HL-60 (cell line): ENCODE results near the gene RGS6.

Experiments
- GABPA ChIP-seq: IDR thresholded peaks from 2 replicates; pipeline ENCODE4 v1.6.1; 2012; ENCODE audit warnings: low read depth
- POLR2AphosphoS5 ChIP-seq: IDR thresholded peaks from 2 replicates; pipeline ENCODE4 v1.6.1; 2012; ENCODE audit warnings: low read depth
- TF ChIP-seq, protein P1 (sequence below): IDR thresholded peaks from one replicate; pipeline ENCODE4 v1.5.1; 2011; ENCODE audit warnings: low read length, control low read depth, inconsistent platforms; ENCODE audit not compliant: insufficient read depth
- TF ChIP-seq, protein P2 (sequence below): IDR thresholded peaks from 2 replicates; pipeline ENCODE4 v1.6.1; 2012; ENCODE audit warnings: low read depth; ENCODE audit not compliant: insufficient replicate concordance

- TF ChIP-seq, protein P1, sequence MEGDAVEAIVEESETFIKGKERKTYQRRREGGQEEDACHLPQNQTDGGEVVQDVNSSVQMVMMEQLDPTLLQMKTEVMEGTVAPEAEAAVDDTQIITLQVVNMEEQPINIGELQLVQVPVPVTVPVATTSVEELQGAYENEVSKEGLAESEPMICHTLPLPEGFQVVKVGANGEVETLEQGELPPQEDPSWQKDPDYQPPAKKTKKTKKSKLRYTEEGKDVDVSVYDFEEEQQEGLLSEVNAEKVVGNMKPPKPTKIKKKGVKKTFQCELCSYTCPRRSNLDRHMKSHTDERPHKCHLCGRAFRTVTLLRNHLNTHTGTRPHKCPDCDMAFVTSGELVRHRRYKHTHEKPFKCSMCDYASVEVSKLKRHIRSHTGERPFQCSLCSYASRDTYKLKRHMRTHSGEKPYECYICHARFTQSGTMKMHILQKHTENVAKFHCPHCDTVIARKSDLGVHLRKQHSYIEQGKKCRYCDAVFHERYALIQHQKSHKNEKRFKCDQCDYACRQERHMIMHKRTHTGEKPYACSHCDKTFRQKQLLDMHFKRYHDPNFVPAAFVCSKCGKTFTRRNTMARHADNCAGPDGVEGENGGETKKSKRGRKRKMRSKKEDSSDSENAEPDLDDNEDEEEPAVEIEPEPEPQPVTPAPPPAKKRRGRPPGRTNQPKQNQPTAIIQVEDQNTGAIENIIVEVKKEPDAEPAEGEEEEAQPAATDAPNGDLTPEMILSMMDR, result no peak
- TF ChIP-seq, protein P2, sequence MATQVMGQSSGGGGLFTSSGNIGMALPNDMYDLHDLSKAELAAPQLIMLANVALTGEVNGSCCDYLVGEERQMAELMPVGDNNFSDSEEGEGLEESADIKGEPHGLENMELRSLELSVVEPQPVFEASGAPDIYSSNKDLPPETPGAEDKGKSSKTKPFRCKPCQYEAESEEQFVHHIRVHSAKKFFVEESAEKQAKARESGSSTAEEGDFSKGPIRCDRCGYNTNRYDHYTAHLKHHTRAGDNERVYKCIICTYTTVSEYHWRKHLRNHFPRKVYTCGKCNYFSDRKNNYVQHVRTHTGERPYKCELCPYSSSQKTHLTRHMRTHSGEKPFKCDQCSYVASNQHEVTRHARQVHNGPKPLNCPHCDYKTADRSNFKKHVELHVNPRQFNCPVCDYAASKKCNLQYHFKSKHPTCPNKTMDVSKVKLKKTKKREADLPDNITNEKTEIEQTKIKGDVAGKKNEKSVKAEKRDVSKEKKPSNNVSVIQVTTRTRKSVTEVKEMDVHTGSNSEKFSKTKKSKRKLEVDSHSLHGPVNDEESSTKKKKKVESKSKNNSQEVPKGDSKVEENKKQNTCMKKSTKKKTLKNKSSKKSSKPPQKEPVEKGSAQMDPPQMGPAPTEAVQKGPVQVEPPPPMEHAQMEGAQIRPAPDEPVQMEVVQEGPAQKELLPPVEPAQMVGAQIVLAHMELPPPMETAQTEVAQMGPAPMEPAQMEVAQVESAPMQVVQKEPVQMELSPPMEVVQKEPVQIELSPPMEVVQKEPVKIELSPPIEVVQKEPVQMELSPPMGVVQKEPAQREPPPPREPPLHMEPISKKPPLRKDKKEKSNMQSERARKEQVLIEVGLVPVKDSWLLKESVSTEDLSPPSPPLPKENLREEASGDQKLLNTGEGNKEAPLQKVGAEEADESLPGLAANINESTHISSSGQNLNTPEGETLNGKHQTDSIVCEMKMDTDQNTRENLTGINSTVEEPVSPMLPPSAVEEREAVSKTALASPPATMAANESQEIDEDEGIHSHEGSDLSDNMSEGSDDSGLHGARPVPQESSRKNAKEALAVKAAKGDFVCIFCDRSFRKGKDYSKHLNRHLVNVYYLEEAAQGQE, result no peak
- no peak for TF ChIP-seq POLR2AphosphoS5
- TF ChIP-seq GABPA, result no peak
These were observed 41.0 kb upstream of the RGS6 start for GRCh38 chr14:71891185-71891584.
